Measurements from ENCODE around the gene ETV5. TPM values are rescaled to one million over a fixed set of nuclear protein-coding genes. Genes with fewer than 3 reads are reported as not detected.

Gene ETV5
- total RNA-seq, 4 donors from 2014 or later = 5.9 to 15.5 (median 9.7) TPM

DNA sequence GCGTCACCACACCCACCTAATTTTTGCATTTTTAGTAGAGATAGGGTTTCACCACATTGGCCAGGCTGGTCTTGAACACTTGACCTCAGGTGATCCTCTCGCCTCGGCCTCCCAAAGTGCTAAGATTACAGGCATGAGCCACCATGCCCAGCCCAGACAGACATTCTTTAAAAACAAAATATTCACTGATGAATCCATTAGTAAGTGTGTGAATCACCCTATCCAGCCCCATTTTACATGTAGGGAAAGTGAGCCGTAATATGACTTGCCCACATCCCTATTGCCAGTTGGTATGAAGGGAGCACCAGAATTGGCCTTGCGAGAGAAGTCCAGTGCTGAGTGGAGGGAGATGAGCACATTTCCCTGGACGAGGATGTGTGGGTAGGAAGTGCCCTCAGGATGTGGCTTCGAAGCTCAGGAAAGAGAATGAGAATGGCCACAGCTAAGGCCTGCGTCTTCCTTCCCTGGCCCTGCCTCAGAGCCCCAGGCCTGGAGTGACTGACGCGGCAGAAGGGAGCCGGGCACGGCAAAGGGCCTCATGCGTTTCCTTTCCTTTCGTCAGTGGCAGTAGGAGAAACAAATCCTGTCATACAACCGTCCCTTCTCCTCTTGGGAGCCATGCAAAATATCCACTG lies 28.3 kb upstream of the ETV5 start:
- H3K36me3 ChIP-seq = no peaks in the 10 kb centered on the region
- H3K27me3 ChIP-seq = no peaks in the 10 kb centered on the region
- ATAC-seq = no peak
- TF ChIP-seq, protein P1, sequence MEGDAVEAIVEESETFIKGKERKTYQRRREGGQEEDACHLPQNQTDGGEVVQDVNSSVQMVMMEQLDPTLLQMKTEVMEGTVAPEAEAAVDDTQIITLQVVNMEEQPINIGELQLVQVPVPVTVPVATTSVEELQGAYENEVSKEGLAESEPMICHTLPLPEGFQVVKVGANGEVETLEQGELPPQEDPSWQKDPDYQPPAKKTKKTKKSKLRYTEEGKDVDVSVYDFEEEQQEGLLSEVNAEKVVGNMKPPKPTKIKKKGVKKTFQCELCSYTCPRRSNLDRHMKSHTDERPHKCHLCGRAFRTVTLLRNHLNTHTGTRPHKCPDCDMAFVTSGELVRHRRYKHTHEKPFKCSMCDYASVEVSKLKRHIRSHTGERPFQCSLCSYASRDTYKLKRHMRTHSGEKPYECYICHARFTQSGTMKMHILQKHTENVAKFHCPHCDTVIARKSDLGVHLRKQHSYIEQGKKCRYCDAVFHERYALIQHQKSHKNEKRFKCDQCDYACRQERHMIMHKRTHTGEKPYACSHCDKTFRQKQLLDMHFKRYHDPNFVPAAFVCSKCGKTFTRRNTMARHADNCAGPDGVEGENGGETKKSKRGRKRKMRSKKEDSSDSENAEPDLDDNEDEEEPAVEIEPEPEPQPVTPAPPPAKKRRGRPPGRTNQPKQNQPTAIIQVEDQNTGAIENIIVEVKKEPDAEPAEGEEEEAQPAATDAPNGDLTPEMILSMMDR (IDR thresholded peaks at IDR 0.05) = no peak
- no peak for TF ChIP-seq POLR2AphosphoS5 (IDR thresholded peaks at IDR 0.05)
- TF ChIP-seq POLR2A (IDR thresholded peaks at IDR 0.05) = no peak
- no peak for TF ChIP-seq EP300 (IDR thresholded peaks at IDR 0.05)
- no peak overlapping the region for H3K27ac ChIP-seq
- WGBS, 2 donors (ENCODE audit: low coverage in 1 of 2) = 84 to 88% methylated on average over 11 to 13 of the region's 15 CpGs
- H3K4me1 ChIP-seq = no peaks in the 10 kb centered on the region
- no peaks in the 10 kb centered on the region for H3K9me3 ChIP-seq
- no peak overlapping the region for H3K4me3 ChIP-seq

DNA sequence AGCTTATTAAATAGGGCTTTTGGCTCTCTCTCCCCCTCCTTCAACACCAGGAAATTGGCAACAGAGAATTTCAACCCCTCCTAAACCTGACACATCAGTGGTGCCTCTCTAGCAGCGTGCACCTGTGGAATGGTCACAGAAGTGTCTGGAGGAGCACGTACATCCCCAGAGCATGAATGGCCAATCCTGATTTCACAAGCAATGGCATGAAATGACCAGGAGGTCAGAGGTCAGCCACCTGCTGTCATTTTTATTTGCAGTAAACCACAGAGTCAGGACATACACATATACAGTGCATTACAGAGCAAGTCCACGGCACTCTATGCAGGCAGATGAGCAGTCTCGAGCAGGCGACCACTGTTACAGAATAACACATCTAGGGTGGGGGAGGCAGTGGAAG lies 25.1 kb upstream of the ETV5 start:
- Histone ChIP-seq H3K4me1 (no peaks in the 10 kb centered on the region), H3K27me3 (no peaks in the 10 kb centered on the region), H3K4me3 (no peak overlapping the region), H3K36me3 (no peaks in the 10 kb centered on the region), H3K27ac (no peak overlapping the region), H3K9me3 (no peaks in the 10 kb centered on the region)
- TF ChIP-seq POLR2A (IDR thresholded peaks at IDR 0.05) (no peak), POLR2AphosphoS5 (IDR thresholded peaks at IDR 0.05) (no peak), EP300 (IDR thresholded peaks at IDR 0.05) (no peak)
- TF ChIP-seq, protein P1 (IDR thresholded peaks at IDR 0.05) = no peak
- WGBS, 2 donors (ENCODE audit: low coverage in 1 of 2) = 82% methylated on average over 4 of the region's 5 CpGs; no CpG with 5 or more reads in 1 of the 2 donors
- ATAC-seq = no peak

DNA sequence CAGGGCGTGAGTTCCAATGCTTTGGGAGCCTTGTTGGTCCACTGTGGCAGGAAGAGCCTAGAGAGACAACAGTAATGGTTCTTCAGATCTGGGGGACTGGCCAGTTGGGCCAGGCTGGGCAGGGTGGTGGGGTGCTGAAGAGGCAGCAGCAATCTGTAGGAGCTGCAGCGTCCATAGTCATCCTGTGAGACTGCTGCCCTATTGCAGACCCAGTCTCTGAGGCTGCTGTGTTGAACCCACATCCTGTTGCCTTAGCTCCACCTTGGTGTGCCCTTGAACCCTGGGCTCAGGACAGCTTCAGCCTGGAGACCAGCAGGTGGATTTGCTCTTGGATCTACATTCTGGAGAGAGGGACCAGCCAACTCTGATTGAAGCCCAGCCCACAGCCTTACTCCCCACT lies 23.6 kb upstream of the ETV5 start:
- H3K4me3 ChIP-seq = no peak overlapping the region
- no peaks in the 10 kb centered on the region for H3K27me3 ChIP-seq
- no peak overlapping the region for H3K27ac ChIP-seq
- no peaks in the 10 kb centered on the region for H3K4me1 ChIP-seq
- WGBS, 2 donors (ENCODE audit: low coverage in 1 of 2) = 88% methylated on average over 1 of the region's 2 CpGs; no CpG with 5 or more reads in 1 of the 2 donors
- TF ChIP-seq EP300 (IDR thresholded peaks at IDR 0.05) = no peak
- no peak for TF ChIP-seq POLR2A (IDR thresholded peaks at IDR 0.05)
- TF ChIP-seq, protein P1 (IDR thresholded peaks at IDR 0.05) = no peak
- TF ChIP-seq POLR2AphosphoS5 (IDR thresholded peaks at IDR 0.05) = no peak
- H3K36me3 ChIP-seq = no peaks in the 10 kb centered on the region
- no peak for ATAC-seq
- H3K9me3 ChIP-seq = no peaks in the 10 kb centered on the region

DNA sequence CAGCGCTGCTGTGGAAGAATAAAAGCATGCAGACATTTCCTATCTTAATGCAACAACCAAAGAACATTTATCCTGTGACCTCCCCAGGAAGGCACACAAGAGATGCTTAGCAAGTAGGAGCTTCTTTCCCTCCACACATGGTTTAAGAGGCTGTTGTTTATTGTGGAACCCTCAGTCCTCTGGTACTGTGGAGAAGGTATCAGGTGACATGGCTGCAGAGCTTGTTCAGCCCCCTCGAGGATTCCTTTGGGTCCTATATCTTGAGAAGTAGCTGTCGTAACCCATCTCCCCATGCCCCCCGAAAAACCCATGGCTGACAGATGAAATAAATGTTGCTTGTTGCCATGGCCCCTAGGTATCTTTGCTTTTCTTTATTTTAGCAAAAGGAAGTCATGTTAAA lies 20.3 kb upstream of the ETV5 start:
- TF ChIP-seq, protein P1 (IDR thresholded peaks at IDR 0.05) = no peak
- TF ChIP-seq POLR2A (IDR thresholded peaks at IDR 0.05) (no peak), POLR2AphosphoS5 (IDR thresholded peaks at IDR 0.05) (no peak), EP300 (IDR thresholded peaks at IDR 0.05) (no peak)
- Histone ChIP-seq H3K27ac (no peak overlapping the region), H3K9me3 (no peaks in the 10 kb centered on the region), H3K4me3 (no peak overlapping the region), H3K27me3 (no peaks in the 10 kb centered on the region), H3K36me3 (no peaks in the 10 kb centered on the region), H3K4me1 (no peaks in the 10 kb centered on the region)
- ATAC-seq = no peak
- WGBS, 2 donors (ENCODE audit: low coverage in 1 of 2) = 81 to 83% methylated on average over 1 to 4 of the region's 4 CpGs

DNA sequence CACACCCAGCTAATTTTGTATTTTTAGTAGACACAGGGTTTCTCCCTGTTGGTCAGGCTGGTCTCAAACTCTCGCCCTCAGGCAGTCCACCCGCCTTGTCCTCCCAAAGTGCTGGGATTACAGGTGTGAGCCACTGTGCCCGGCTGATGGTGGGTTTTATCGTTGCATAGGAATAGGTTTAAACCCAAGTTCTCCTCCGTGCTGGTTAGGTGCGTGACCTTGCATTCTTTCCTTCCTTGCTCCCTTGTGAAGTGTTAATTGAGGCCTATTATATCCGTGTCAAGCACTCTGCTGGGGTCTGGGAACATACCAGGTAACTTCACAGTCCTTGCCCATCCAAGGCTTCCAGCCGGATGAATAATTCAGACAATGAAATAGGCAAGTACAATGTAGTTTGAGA lies 19.3 kb upstream of the ETV5 start:
- H3K4me3 ChIP-seq = no peak overlapping the region
- no peak overlapping the region for H3K27ac ChIP-seq
- WGBS, 2 donors (ENCODE audit: low coverage in 1 of 2) = 63% methylated on average over 6 of the region's 8 CpGs; no CpG with 5 or more reads in 1 of the 2 donors
- no peaks in the 10 kb centered on the region for H3K36me3 ChIP-seq
- TF ChIP-seq EP300 (IDR thresholded peaks at IDR 0.05) (no peak), POLR2AphosphoS5 (IDR thresholded peaks at IDR 0.05) (no peak), POLR2A (IDR thresholded peaks at IDR 0.05) (no peak)
- TF ChIP-seq, protein P1 (IDR thresholded peaks at IDR 0.05) = no peak
- no peaks in the 10 kb centered on the region for H3K27me3 ChIP-seq
- H3K9me3 ChIP-seq = no peaks in the 10 kb centered on the region
- H3K4me1 ChIP-seq = no peaks in the 10 kb centered on the region
- no peak for ATAC-seq
